ENCODE results near the gene CX3CR1. TPM values are rescaled to one million over a fixed set of nuclear protein-coding genes. Genes with fewer than 3 reads are reported as not detected.

CX3CR1 gene
- polyA plus RNA-seq, 1 experiment: not detected

DNA sequence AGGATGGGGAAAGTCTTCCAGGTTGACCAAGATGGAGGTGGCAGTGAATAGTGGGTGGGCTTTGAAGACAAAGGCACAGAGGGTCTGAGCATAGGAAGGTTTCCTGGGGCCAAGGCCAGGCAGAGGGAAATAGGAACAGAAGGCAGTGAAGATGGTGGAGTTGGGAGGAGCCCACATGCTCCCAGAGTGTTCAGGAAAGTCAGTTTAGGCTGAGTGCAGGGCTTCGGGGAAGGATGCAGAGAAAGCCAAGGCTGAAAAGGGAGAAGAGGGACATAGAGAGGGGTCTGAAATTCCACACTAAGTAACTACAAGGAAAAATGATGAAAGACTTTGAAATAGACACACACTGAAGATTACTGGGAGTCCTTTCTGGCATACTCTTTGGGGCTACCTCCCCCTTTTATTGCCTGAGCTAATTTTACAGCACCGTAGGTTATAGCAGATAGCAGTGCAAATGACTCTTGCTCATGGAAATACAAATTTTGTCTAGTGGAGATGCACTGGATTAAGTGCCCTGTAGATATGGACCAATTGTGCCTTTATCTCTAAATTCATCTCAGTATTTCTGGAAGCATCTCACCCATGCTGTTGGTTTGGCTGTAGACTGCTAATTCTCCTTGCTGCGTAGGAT, 3.8 kb downstream of the CX3CR1 start:
- no peak overlapping the region for H3K27ac ChIP-seq (ENCODE audit: low read depth, low read length)
- H3K4me3 ChIP-seq (ENCODE audit: low read depth, low read length): no peak overlapping the region
- H3K27me3 ChIP-seq (ENCODE audit: control insufficient read depth, insufficient read depth, low read length): peaks cover 11% of the 10 kb centered on the region
- no peak for DNase-seq (ENCODE audit: low read depth, low spot score)
- TF ChIP-seq, protein P1, sequence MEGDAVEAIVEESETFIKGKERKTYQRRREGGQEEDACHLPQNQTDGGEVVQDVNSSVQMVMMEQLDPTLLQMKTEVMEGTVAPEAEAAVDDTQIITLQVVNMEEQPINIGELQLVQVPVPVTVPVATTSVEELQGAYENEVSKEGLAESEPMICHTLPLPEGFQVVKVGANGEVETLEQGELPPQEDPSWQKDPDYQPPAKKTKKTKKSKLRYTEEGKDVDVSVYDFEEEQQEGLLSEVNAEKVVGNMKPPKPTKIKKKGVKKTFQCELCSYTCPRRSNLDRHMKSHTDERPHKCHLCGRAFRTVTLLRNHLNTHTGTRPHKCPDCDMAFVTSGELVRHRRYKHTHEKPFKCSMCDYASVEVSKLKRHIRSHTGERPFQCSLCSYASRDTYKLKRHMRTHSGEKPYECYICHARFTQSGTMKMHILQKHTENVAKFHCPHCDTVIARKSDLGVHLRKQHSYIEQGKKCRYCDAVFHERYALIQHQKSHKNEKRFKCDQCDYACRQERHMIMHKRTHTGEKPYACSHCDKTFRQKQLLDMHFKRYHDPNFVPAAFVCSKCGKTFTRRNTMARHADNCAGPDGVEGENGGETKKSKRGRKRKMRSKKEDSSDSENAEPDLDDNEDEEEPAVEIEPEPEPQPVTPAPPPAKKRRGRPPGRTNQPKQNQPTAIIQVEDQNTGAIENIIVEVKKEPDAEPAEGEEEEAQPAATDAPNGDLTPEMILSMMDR (IDR thresholded peaks at IDR 0.05; ENCODE audit: low read depth, low read length): no peak
- POLR2A ChIA-PET: no interaction called here
- CTCF ChIA-PET: interaction anchor here (0.6 to 6.8 kb wide), 4 partner anchors 12 to 149 kb away, joined by 3 to 47 read pairs (median 6); no protein-coding TSS in a partner anchor
- H3K9me3 ChIP-seq (ENCODE audit: control insufficient read depth, insufficient read depth, low read length): no peaks in the 10 kb centered on the region

DNA sequence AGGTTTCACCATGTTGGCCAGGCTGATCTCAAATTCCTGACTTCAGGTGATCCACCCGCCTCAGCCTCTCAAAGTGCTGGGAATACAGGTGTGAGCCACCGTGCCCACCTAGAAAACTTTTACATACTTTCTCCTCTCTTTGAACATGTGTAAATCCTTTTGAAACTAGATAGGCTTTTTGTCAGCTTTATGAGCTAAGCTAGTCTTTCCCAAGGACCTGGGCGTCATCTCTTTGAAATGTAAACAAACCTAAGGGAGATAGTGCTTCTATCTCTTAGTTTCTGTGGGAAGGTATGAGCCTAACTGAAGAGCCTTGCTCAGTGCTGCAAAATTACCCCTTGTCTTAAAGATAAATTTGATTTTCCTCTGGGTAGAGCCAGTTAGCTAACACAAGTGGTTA, 4.8 kb downstream of the CX3CR1 start:
- ChIA-PET CTCF (interaction anchor here (1.7 to 6.8 kb wide), 2 partner anchors 13 to 148 kb away, joined by 10 to 47 read pairs; no protein-coding TSS in a partner anchor), POLR2A (no interaction called here)
- Histone ChIP-seq H3K9me3 (ENCODE audit: control insufficient read depth, insufficient read depth, low read length) (no peaks in the 10 kb centered on the region), H3K27me3 (ENCODE audit: control insufficient read depth, insufficient read depth, low read length) (peaks cover 12% of the 10 kb centered on the region), H3K4me3 (ENCODE audit: low read depth, low read length) (no peak overlapping the region), H3K27ac (ENCODE audit: low read depth, low read length) (no peak overlapping the region)
- peak; percentile 4 for DNase-seq (ENCODE audit: low read depth, low spot score)
- TF ChIP-seq, protein P1 (IDR thresholded peaks at IDR 0.05; ENCODE audit: low read depth, low read length): no peak

DNA sequence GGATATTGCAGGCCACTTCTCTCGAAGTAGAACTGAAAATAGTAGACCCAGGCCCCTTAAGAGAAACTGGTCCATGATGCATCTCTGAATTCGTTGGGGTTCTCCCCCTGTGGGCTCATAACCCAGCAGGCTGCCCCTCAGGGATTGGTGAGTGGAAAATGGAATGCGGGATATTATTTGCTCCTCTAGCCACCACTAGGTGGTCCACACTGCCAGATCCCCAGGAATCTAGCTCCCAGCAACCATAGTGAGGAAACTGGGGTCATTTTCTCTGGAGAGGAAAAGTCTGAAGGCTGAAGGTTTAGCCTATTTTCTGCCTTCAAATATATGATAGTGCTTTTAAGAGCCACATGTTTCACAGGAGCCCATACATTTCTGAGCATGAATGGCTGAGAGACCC, 6.7 kb downstream of the CX3CR1 start:
- no peaks in the 10 kb centered on the region for H3K9me3 ChIP-seq (ENCODE audit: control insufficient read depth, insufficient read depth, low read length)

DNA sequence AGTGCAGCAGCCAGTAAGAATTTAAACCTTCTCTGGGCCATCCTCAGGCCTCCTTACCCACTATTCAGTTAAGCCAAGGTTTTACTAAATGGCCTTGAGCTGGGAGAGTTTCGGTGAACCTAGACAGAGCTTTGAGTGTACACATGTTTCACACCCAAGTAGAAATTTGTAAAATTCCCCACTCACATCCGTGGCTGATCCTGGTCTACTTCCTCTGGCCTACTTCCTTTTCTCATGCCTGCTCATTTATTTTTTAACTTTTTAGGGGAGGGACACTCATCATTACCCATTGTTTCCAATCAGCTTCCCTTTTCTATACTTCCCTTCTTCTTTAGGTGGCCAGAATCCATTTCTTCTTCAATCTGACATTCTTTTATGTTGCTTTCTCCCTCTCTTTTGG, 7.6 kb downstream of the CX3CR1 start:
- Histone ChIP-seq H3K27me3 (ENCODE audit: control insufficient read depth, insufficient read depth, low read length) (peaks cover 10% of the 10 kb centered on the region), H3K9me3 (ENCODE audit: control insufficient read depth, insufficient read depth, low read length) (no peaks in the 10 kb centered on the region), H3K27ac (ENCODE audit: low read depth, low read length) (no peak overlapping the region), H3K4me3 (ENCODE audit: low read depth, low read length) (no peak overlapping the region)
- ChIA-PET CTCF (interaction anchor here (1.7 to 2.5 kb wide), 2 partner anchors 16 to 19 kb away, joined by 6 to 15 read pairs; no protein-coding TSS in a partner anchor), POLR2A (no interaction called here)
- TF ChIP-seq, protein P1 (IDR thresholded peaks at IDR 0.05; ENCODE audit: low read depth, low read length): no peak
- DNase-seq (ENCODE audit: low read depth, low spot score): no peak

More for the DNA sequence above, 6.7 kb downstream of the CX3CR1 start:
- TF ChIP-seq, protein P1 (IDR thresholded peaks at IDR 0.05; ENCODE audit: low read depth, low read length): peak; percentile 32; the same call in 1 of the 2 replicates
- DNase-seq (ENCODE audit: low read depth, low spot score): no peak
- Histone ChIP-seq H3K4me3 (ENCODE audit: low read depth, low read length) (no peak overlapping the region), H3K27ac (ENCODE audit: low read depth, low read length) (no peak overlapping the region), H3K27me3 (ENCODE audit: control insufficient read depth, insufficient read depth, low read length) (peaks cover 14% of the 10 kb centered on the region)
- POLR2A ChIA-PET: no interaction called here
- CTCF ChIA-PET: interaction anchor here (1.6 kb wide), 1 partner anchor 83 kb away, joined by 5 read pairs; no protein-coding TSS in a partner anchor

DNA sequence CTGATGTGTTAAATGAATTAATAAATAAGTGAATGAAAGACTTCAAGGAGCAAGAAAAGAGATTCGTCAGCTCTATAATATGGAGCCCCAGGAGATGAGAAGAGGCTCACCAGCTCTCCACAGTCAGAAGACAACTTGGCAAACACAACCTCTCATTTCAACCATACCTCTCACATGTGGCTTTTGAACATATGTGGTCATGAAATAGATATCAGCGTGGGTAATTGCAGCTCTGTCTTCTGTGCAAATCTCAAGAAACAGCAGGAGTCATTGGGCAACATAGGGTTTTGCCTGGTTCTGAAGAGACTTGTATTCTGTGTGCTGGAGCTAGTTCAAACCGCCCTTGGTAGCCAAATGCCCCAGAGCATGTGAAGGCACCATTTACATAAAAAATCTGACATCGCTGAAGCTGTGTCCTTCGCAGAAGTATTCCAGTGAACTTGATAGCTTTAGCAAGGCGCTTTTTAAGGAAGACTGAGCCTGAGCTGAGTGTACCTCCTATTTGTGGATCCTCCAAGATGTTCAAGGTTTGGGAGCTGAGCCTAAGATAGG, 8.4 kb downstream of the CX3CR1 start:
- Histone ChIP-seq H3K27me3 (ENCODE audit: control insufficient read depth, insufficient read depth, low read length) (peaks cover 8% of the 10 kb centered on the region), H3K4me3 (ENCODE audit: low read depth, low read length) (no peak overlapping the region), H3K27ac (ENCODE audit: low read depth, low read length) (no peak overlapping the region), H3K9me3 (ENCODE audit: control insufficient read depth, insufficient read depth, low read length) (no peaks in the 10 kb centered on the region)
- ChIA-PET CTCF (interaction anchor here (1.7 to 2.5 kb wide), 2 partner anchors 17 to 20 kb away, joined by 6 to 15 read pairs; no protein-coding TSS in a partner anchor), POLR2A (no interaction called here)
- TF ChIP-seq, protein P1 (IDR thresholded peaks at IDR 0.05; ENCODE audit: low read depth, low read length): no peak
- DNase-seq (ENCODE audit: low read depth, low spot score): no peak

Data from AG04450 (cell line).